ENCODE results near the gene FUT8.

GRCh38 chr14:65656554-65656953 lies 244.0 kb downstream of the FUT8 start:
- no peak for TF ChIP-seq EZH2phosphoT487 (IDR thresholded peaks at IDR 0.05; ENCODE audit: low read depth, severe bottlenecking, unreplicated experiment)
- no peak for TF ChIP-seq EZH2 (IDR thresholded peaks at IDR 0.05; ENCODE audit: borderline replicate concordance)
- no peak for TF ChIP-seq CTCF (IDR thresholded peaks at IDR 0.05; ENCODE audit: poor library complexity)

Data from hepatocyte (in vitro differentiated cells).